SK-N-SH (cell line): ENCODE results near the gene SORBS2.

Experiments
- CTCF ChIP-seq: fragments of 200-600 bp; sonication (generic); IDR thresholded peaks from 2 replicates; pipeline ENCODE4 v1.6.1; 2017; ENCODE audit warnings: antibody characterized with exemption, mild to moderate bottlenecking, moderate library complexity
- MAX ChIP-seq: IDR thresholded peaks from 2 replicates; pipeline ENCODE4 v1.4.0; 2012; ENCODE audit warnings: low read depth
- MXI1 ChIP-seq: IDR thresholded peaks from 2 replicates; pipeline ENCODE4 v1.6.1; 2012; ENCODE audit warnings: mild to moderate bottlenecking, low read depth, low read length, improper control_type of control experiment
- POLR2AphosphoS5 ChIP-seq: IDR thresholded peaks from 2 replicates; pipeline ENCODE4 v1.6.1; 2012; ENCODE audit warnings: low read depth, low read length
- SMC3 ChIP-seq: IDR thresholded peaks from 2 replicates; pipeline ENCODE4 v1.6.1; 2012; ENCODE audit warnings: low read depth, low read length, improper control_type of control experiment
- TAF1 ChIP-seq: IDR thresholded peaks from 2 replicates; pipeline ENCODE4 v1.6.1; 2012; ENCODE audit warnings: low read depth, mild to moderate bottlenecking, low read length, moderate library complexity, borderline replicate concordance
- TEAD4 ChIP-seq: IDR thresholded peaks from 2 replicates; pipeline ENCODE4 v1.4.0; 2012; ENCODE audit warnings: mild to moderate bottlenecking, borderline replicate concordance; ENCODE audit not compliant: insufficient read depth
- TF ChIP-seq, protein P1 (sequence below): IDR thresholded peaks from 2 replicates; pipeline ENCODE4 v1.6.1; 2012; ENCODE audit warnings: mild to moderate bottlenecking, low read depth, low read length, moderate library complexity

DNA sequence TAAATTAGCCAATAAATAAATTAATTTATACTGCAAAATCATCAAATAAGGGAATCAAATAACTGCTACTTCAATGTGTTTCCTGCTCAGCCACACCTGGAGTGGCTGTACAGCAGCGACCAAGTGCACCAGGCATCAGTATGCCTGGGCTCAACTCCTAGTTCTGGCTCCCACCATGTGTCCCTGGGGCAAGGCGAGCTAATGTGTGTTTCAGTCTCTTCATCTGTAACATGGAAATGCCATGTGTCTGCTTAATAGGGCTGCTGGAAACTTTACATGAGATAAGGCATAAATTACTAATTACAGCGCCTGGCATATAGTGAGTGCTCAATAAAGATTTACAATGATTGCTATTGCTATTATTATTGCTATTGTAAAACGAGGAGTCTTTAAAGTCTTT is 167.6 kb downstream of the SORBS2 start:
- TF ChIP-seq MAX (no peak), CTCF (no peak), SMC3 (no peak), TEAD4 (no peak), POLR2AphosphoS5 (no peak), MXI1 (peak; percentile 68), TAF1 (no peak)
- TF ChIP-seq, protein P1, sequence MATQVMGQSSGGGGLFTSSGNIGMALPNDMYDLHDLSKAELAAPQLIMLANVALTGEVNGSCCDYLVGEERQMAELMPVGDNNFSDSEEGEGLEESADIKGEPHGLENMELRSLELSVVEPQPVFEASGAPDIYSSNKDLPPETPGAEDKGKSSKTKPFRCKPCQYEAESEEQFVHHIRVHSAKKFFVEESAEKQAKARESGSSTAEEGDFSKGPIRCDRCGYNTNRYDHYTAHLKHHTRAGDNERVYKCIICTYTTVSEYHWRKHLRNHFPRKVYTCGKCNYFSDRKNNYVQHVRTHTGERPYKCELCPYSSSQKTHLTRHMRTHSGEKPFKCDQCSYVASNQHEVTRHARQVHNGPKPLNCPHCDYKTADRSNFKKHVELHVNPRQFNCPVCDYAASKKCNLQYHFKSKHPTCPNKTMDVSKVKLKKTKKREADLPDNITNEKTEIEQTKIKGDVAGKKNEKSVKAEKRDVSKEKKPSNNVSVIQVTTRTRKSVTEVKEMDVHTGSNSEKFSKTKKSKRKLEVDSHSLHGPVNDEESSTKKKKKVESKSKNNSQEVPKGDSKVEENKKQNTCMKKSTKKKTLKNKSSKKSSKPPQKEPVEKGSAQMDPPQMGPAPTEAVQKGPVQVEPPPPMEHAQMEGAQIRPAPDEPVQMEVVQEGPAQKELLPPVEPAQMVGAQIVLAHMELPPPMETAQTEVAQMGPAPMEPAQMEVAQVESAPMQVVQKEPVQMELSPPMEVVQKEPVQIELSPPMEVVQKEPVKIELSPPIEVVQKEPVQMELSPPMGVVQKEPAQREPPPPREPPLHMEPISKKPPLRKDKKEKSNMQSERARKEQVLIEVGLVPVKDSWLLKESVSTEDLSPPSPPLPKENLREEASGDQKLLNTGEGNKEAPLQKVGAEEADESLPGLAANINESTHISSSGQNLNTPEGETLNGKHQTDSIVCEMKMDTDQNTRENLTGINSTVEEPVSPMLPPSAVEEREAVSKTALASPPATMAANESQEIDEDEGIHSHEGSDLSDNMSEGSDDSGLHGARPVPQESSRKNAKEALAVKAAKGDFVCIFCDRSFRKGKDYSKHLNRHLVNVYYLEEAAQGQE, result no peak
